ENCODE results near the gene KLHL30.

KLHL30 gene

GRCh38 chr2:238128534-238129001 lies 9.9 kb upstream of the KLHL30 start:
- Mint-ChIP-seq H3K4me3 (no peak overlapping the region), H3K4me1 (peaks cover 10% of the 10 kb centered on the region), H3K27ac (no peak overlapping the region), H3K27me3 (ENCODE audit: low read depth, poor library complexity) (peaks cover 3% of the 10 kb centered on the region), H3K9me3 (no peaks in the 10 kb centered on the region), H3K36me3 (ENCODE audit: low read depth) (no peaks in the 10 kb centered on the region)
- TF ChIP-seq CTCF (IDR thresholded peaks at IDR 0.05), result no peak
- DNase-seq, result no peak

- H3K9me3 Mint-ChIP-seq, result no peaks in the 10 kb centered on the region
- DNase-seq, result no peak
- peaks cover 3% of the 10 kb centered on the region for H3K27me3 Mint-ChIP-seq (ENCODE audit: low read depth, poor library complexity)
- TF ChIP-seq CTCF (IDR thresholded peaks at IDR 0.05), result no peak
- H3K4me3 Mint-ChIP-seq, result no peak overlapping the region
- H3K4me1 Mint-ChIP-seq, result peaks cover 16% of the 10 kb centered on the region
- H3K36me3 Mint-ChIP-seq (ENCODE audit: low read depth), result no peaks in the 10 kb centered on the region
- no peak overlapping the region for H3K27ac Mint-ChIP-seq
These were observed 9.1 kb upstream of the KLHL30 start for GRCh38 chr2:238129166-238130010.

GRCh38 chr2:238130111-238130695 lies 8.3 kb upstream of the KLHL30 start:
- no peaks in the 10 kb centered on the region for H3K9me3 Mint-ChIP-seq
- no peak overlapping the region for H3K27ac Mint-ChIP-seq
- H3K27me3 Mint-ChIP-seq (ENCODE audit: low read depth, poor library complexity), result no peaks in the 10 kb centered on the region
- no peak for DNase-seq
- no peaks in the 10 kb centered on the region for H3K36me3 Mint-ChIP-seq (ENCODE audit: low read depth)
- no peak for TF ChIP-seq CTCF (IDR thresholded peaks at IDR 0.05)
- H3K4me3 Mint-ChIP-seq, result no peak overlapping the region
- peaks cover 18% of the 10 kb centered on the region for H3K4me1 Mint-ChIP-seq

GRCh38 chr2:238130696-238131628 lies 7.5 kb upstream of the KLHL30 start:
- peaks cover 21% of the 10 kb centered on the region for H3K4me1 Mint-ChIP-seq

More at GRCh38 chr2:238130696-238131628, 7.5 kb upstream of the KLHL30 start:
- TF ChIP-seq CTCF (IDR thresholded peaks at IDR 0.05), result no peak
- Mint-ChIP-seq H3K27ac (no peak overlapping the region), H3K9me3 (no peaks in the 10 kb centered on the region), H3K4me3 (no peak overlapping the region), H3K27me3 (ENCODE audit: low read depth, poor library complexity) (peaks cover 3% of the 10 kb centered on the region), H3K36me3 (ENCODE audit: low read depth) (no peaks in the 10 kb centered on the region)
- DNase-seq, result no peak
